CD4-positive, alpha-beta T cell treated with Interferon gamma for 1 hour (primary cell): ENCODE measurements around the gene TRAM2.

Experiments
- DNase-seq: peaks from one replicate; pipeline ENCODE4 v3.0.0-alpha.2; 2020

TRAM2 gene

GRCh38 chr6:52523378-52524142, 53.3 kb downstream of the TRAM2 start:
- DNase-seq = no peak

- DNase-seq = no peak
Measured at GRCh38 chr6:52522655-52523054, 54.2 kb downstream of the TRAM2 start.

GRCh38 chr6:52522151-52522626, 54.7 kb downstream of the TRAM2 start:
- DNase-seq = no peak

GRCh38 chr6:52519618-52520017, 57.2 kb downstream of the TRAM2 start:
- no peak for DNase-seq

GRCh38 chr6:52518279-52518945, 58.4 kb downstream of the TRAM2 start:
- DNase-seq = no peak

GRCh38 chr6:52517502-52518278, 59.2 kb downstream of the TRAM2 start:
- DNase-seq = no peak

GRCh38 chr6:52516943-52517342, 59.9 kb downstream of the TRAM2 start:
- DNase-seq = no peak

- no peak for DNase-seq
Measured at GRCh38 chr6:52516269-52516668, 60.6 kb downstream of the TRAM2 start.

- DNase-seq = no peak
Measured at GRCh38 chr6:52515219-52515960, 61.5 kb downstream of the TRAM2 start.

- DNase-seq = no peak
Measured at GRCh38 chr6:52514514-52514913, 62.3 kb downstream of the TRAM2 start.

GRCh38 chr6:52513896-52514295, 63.0 kb downstream of the TRAM2 start:
- no peak for DNase-seq

- no peak for DNase-seq
Measured at GRCh38 chr6:52513464-52513863, 63.4 kb downstream of the TRAM2 start.

- no peak for DNase-seq
Measured at GRCh38 chr6:52512199-52512598, 64.7 kb downstream of the TRAM2 start.

GRCh38 chr6:52511572-52512151, 65.2 kb downstream of the TRAM2 start:
- no peak for DNase-seq

- DNase-seq = no peak
Measured at GRCh38 chr6:52511163-52511562, 65.7 kb downstream of the TRAM2 start.

GRCh38 chr6:52510213-52510562, 66.7 kb downstream of the TRAM2 start:
- DNase-seq = no peak

GRCh38 chr6:52509281-52510212, 67.3 kb downstream of the TRAM2 start:
- no peak for DNase-seq

- no peak for DNase-seq
Measured at GRCh38 chr6:52508261-52508739, 68.6 kb downstream of the TRAM2 start.

- no peak for DNase-seq
Measured at GRCh38 chr6:52507557-52508260, 69.2 kb downstream of the TRAM2 start.

GRCh38 chr6:52506476-52506875, 70.4 kb downstream of the TRAM2 start:
- DNase-seq = no peak
